Measurements from ENCODE around the gene NKD1. TPM values are rescaled to one million over a fixed set of nuclear protein-coding genes. Genes with fewer than 3 reads are reported as not detected.

NKD1 gene
- total RNA-seq, 4 donors from 2014 or later: 37.1 to 87.8 (median 54.1) TPM

DNA sequence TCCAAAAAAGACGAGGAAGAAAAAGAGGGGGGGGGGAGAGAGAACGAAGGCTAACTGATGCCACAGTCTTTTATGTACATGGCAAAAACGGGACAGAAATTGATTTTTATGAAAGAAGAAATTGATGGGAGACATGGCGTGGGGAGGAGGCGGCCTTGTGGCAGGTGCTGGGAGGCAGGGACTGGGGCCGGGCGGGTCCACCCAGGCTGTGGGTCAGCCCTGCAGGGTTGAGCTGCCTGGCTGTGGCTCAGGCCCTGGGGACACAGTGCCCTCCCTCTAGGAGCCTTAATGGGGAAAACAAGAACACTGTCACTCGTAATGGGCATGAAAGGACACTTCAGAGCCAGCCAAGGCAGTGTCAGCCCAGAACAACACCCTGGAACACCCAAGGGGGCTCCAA lies 98.1 kb downstream of the NKD1 start:
- no peaks in the 10 kb centered on the region for H3K27me3 ChIP-seq
- H3K4me3 ChIP-seq: no peak overlapping the region
- no peak overlapping the region for H3K27ac ChIP-seq (replicated peaks in 1 of 4)
- TF ChIP-seq, protein P1, sequence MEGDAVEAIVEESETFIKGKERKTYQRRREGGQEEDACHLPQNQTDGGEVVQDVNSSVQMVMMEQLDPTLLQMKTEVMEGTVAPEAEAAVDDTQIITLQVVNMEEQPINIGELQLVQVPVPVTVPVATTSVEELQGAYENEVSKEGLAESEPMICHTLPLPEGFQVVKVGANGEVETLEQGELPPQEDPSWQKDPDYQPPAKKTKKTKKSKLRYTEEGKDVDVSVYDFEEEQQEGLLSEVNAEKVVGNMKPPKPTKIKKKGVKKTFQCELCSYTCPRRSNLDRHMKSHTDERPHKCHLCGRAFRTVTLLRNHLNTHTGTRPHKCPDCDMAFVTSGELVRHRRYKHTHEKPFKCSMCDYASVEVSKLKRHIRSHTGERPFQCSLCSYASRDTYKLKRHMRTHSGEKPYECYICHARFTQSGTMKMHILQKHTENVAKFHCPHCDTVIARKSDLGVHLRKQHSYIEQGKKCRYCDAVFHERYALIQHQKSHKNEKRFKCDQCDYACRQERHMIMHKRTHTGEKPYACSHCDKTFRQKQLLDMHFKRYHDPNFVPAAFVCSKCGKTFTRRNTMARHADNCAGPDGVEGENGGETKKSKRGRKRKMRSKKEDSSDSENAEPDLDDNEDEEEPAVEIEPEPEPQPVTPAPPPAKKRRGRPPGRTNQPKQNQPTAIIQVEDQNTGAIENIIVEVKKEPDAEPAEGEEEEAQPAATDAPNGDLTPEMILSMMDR (IDR thresholded peaks at IDR 0.05): no peak
- no peak for TF ChIP-seq EP300 (IDR thresholded peaks at IDR 0.05)
- no peak for TF ChIP-seq POLR2AphosphoS5 (IDR thresholded peaks at IDR 0.05)
- no peak for TF ChIP-seq POLR2A (IDR thresholded peaks at IDR 0.05; ENCODE audit: low read depth)
- intact Hi-C loops (cut with DNase I): no loop called here
- no peak for DNase-seq (ENCODE audit: extremely low spot score)
- no peaks in the 10 kb centered on the region for H3K9me3 ChIP-seq
- peaks cover 0 to 18% (median 8%) of the 10 kb centered on the region in 4 donors for H3K4me1 ChIP-seq
- WGBS: 79% methylated on average over 8 of the region's 8 CpGs
- H3K36me3 ChIP-seq: peaks cover 0 to 20% (median 2%) of the 10 kb centered on the region in 4 donors

DNA sequence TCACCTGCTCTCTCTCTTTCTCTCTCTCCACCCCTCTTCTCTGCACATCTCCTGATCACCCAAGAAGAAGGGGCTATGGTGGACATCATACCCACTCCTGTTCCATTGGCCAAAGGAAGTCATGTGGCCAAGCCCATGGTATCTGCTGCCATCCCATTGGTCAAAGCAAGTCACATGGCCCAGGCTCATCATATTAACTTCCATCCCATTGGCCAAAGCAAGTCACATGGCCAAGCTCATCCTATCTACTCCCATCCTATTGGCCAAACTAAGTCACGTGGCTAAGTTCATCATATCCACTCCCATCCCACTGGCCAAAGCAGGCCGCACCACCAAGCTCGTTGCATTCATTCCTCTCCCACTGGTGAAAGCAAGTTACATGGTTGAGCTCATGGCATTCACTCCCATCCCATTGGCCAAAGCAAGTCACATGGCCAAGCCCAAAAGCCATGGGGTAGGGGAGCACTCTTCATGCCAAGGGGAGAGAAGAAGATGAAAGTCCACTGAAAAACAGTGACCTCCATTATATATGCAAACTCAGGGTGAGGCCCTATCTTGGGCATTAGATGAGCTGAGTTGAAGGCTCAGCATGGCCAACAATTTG lies 103.7 kb downstream of the NKD1 start:
- no peak overlapping the region for H3K27ac ChIP-seq (replicated peaks in 1 of 4)
- H3K27me3 ChIP-seq: no peaks in the 10 kb centered on the region
- TF ChIP-seq, protein P1 (IDR thresholded peaks at IDR 0.05): no peak
- TF ChIP-seq POLR2A (IDR thresholded peaks at IDR 0.05; ENCODE audit: low read depth): no peak
- no peak for TF ChIP-seq POLR2AphosphoS5 (IDR thresholded peaks at IDR 0.05)
- TF ChIP-seq EP300 (IDR thresholded peaks at IDR 0.05): no peak
- no peak overlapping the region for H3K4me3 ChIP-seq
- no peak for DNase-seq (ENCODE audit: extremely low spot score)
- 97% methylated on average over 3 of the region's 3 CpGs for WGBS
- intact Hi-C loops (cut with DNase I): no loop called here
- H3K4me1 ChIP-seq: no peaks in the 10 kb centered on the region
- no peaks in the 10 kb centered on the region for H3K9me3 ChIP-seq
- H3K36me3 ChIP-seq: peaks cover 0 to 20% (median 0%) of the 10 kb centered on the region in 4 donors

DNA sequence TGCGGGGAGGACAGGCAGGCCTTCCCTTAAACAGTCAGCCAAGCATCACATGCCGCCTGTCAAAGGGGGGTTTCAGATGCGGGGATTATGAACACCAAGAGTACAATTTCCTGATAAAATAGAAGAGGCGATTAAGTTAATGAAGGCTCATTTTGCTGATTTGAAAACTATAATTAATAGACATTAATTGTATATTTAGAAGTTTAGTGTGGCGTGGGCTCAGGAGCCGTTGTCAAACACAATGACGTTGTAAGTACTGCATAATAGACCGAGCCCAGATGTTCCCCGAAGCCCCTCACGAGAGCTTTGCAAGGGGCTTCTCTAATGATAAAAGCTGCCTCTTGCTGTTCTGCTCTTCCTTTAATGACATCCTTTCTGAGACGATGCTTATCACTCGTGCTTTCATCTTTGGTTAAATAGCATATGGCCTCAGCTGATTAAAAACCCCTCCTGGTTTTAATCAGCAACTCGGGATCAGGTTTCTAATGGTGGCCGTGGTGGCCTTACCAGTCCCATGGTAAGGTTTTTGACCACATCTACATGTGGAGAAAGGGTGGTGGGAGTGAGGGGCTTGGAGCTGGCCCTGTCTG lies 104.7 kb downstream of the NKD1 start:
- no peak for DNase-seq (ENCODE audit: extremely low spot score)
- H3K4me3 ChIP-seq: no peak overlapping the region
- H3K27me3 ChIP-seq: no peaks in the 10 kb centered on the region
- H3K27ac ChIP-seq (replicated peaks in 1 of 4): no peak overlapping the region
- H3K4me1 ChIP-seq: no peaks in the 10 kb centered on the region
- intact Hi-C loops (cut with DNase I): no loop called here
- H3K36me3 ChIP-seq: peaks cover 0 to 16% (median 0%) of the 10 kb centered on the region in 4 donors
- TF ChIP-seq POLR2AphosphoS5 (IDR thresholded peaks at IDR 0.05): no peak
- no peaks in the 10 kb centered on the region for H3K9me3 ChIP-seq
- 82% methylated on average over 14 of the region's 14 CpGs for WGBS

DNA sequence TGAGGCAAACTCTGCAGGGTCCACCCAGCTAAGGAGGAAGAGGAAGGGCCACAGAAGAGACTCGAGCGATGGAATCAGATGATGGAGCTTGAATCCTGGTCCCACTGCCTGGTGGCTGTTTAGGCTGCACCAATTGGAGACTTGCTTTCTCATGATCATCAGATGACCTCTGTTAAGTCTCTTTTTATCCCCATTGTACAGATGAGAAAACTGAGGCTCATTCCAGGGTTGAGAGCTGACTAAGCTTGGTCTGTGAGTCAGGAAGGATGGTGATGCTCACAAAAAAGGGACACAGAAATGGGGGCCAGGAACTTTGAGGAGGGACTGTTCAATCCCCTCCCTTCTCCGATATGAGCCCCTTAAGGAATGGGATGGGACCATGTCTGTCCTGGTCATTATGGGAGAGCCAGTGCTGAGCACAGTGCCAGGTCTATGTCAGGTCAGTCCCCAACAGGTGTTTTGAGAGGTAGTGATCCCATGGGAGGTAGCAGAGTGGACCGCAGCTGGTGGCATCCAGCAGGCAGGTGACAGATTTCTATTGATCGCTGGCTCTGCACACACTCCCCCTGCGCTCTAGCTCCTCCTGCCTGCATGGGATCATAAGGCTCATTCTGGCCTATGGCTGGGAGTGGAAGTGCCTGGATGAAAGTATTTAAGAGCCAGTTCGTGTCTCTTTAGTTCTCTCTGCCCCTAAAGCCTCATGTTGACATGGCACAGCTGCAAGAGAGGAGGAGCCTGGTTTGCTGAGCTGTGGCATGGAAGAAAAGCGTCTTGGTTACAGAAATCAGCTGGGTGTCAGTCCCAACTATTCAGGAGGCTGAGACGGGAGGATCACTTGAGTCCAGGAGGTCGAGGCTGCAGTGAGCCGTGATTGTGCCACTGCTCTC lies 105.7 kb downstream of the NKD1 start:
- 80% methylated on average over 11 of the region's 11 CpGs for WGBS
- H3K27ac ChIP-seq (replicated peaks in 1 of 4): no peak overlapping the region
- no peaks in the 10 kb centered on the region for H3K4me1 ChIP-seq
- peaks cover 0 to 7% (median 0%) of the 10 kb centered on the region in 4 donors for H3K36me3 ChIP-seq
- no peaks in the 10 kb centered on the region for H3K27me3 ChIP-seq
- no peaks in the 10 kb centered on the region for H3K9me3 ChIP-seq
- TF ChIP-seq POLR2AphosphoS5 (IDR thresholded peaks at IDR 0.05) (no peak), POLR2A (IDR thresholded peaks at IDR 0.05; ENCODE audit: low read depth) (no peak), EP300 (IDR thresholded peaks at IDR 0.05) (no peak)
- TF ChIP-seq, protein P1 (IDR thresholded peaks at IDR 0.05): no peak
- H3K4me3 ChIP-seq: no peak overlapping the region
- intact Hi-C loops (cut with DNase I): no loop called here
- no peak for DNase-seq (ENCODE audit: extremely low spot score)

DNA sequence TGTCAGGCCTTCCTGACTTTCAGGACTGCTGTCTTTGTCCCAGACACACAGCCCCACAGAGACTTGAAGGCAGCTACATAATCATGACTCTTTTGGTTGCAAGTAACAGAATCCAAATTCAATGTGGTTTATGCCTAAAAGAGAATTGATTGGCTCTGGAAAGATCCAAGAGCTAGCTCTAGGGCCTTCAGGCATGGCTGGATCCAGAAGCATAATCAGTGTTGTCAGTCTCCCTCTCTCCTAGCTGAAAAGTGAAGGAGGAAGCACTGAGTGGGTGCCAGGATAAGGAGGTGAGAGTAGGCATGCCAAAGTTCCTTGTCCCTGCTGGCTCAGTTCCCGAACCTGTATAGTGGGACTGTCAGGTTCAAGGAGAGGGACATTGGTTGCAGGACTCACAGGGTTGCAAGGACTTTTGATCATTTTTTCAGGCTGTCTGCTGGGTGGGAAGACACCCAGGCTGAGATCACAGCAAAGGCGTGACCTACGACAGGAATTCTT lies 107.4 kb downstream of the NKD1 start:
- Histone ChIP-seq H3K9me3 (no peaks in the 10 kb centered on the region), H3K36me3 (no peaks in the 10 kb centered on the region), H3K4me1 (no peaks in the 10 kb centered on the region), H3K27me3 (no peaks in the 10 kb centered on the region), H3K27ac (replicated peaks in 1 of 4) (no peak overlapping the region), H3K4me3 (no peak overlapping the region)
- intact Hi-C loops (cut with DNase I): no loop called here
- 100% methylated on average over 3 of the region's 3 CpGs for WGBS
- DNase-seq (ENCODE audit: extremely low spot score): no peak
- TF ChIP-seq POLR2A (IDR thresholded peaks at IDR 0.05; ENCODE audit: low read depth): no peak
- TF ChIP-seq EP300 (IDR thresholded peaks at IDR 0.05): no peak
- TF ChIP-seq, protein P1 (IDR thresholded peaks at IDR 0.05): no peak
- TF ChIP-seq POLR2AphosphoS5 (IDR thresholded peaks at IDR 0.05): no peak
